Lower leg skin (tissue), 3 donors: ENCODE data around the gene INPP5F.

Experiments
- POLR2A ChIP-seq, 2 donors: fragments of 450-650 bp; IDR thresholded peaks; one replicate each; pipeline ENCODE4 v1.6.1; 2016 to 2017; ENCODE audit warnings: antibody characterized with exemption in 2 of 2, mild to moderate bottlenecking in 1 of 2, moderate library complexity in 1 of 2
- TF ChIP-seq, protein P1 (sequence below), 3 donors: fragments of 450-650 bp; IDR thresholded peaks; one replicate each; pipeline ENCODE4 v1.5.1; 2016; ENCODE audit warnings: antibody characterized with exemption in 3 of 3, mild to moderate bottlenecking in 3 of 3, moderate library complexity in 2 of 3

DNA sequence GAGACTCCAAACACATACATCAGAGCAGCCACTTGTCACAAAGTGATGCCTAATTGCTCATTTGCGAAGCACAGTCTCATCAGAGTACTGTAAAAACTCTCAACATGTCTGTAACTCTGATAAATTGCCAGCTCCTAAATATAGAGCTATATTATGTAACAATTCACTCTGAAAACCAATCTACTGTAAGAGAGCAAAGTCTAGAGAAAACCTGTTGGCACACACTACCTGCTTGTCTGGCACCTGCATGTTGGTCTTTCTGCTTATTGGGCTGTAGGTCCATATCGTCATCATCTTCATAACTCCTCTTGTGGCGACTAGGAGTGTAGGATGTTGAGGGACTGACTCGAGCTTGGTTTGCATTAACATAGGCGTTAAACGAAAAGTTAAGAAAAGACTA lies 127.0 kb downstream of the INPP5F start:
- TF ChIP-seq POLR2A (IDR thresholded peaks at IDR 0.05), result no peak
- TF ChIP-seq, protein P1, sequence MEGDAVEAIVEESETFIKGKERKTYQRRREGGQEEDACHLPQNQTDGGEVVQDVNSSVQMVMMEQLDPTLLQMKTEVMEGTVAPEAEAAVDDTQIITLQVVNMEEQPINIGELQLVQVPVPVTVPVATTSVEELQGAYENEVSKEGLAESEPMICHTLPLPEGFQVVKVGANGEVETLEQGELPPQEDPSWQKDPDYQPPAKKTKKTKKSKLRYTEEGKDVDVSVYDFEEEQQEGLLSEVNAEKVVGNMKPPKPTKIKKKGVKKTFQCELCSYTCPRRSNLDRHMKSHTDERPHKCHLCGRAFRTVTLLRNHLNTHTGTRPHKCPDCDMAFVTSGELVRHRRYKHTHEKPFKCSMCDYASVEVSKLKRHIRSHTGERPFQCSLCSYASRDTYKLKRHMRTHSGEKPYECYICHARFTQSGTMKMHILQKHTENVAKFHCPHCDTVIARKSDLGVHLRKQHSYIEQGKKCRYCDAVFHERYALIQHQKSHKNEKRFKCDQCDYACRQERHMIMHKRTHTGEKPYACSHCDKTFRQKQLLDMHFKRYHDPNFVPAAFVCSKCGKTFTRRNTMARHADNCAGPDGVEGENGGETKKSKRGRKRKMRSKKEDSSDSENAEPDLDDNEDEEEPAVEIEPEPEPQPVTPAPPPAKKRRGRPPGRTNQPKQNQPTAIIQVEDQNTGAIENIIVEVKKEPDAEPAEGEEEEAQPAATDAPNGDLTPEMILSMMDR (IDR thresholded peaks at IDR 0.05), result no peak
